WTC11 (cell line): Measurements from ENCODE around the gene FANCC. TPM values are rescaled to one million over a fixed set of nuclear protein-coding genes. Genes with fewer than 3 reads are reported as not detected.

Source experiments
- ATAC-seq: fragments of 200-7000 bp; cut with Tn5 transposase; 2 replicates; pipeline ENCODE4 v1.10.0; 2021; ENCODE audit warnings: mild to moderate bottlenecking, moderate library complexity
- CTCF ChIA-PET: fragments of 300-600 bp; sonication (Branson Sonifier 250); formaldehyde crosslinking; loops from one replicate; lab custom pipeline; 2021; ENCODE audit warnings: antibody characterized with exemption; lab: Charles Lee
- POLR2A ChIA-PET: fragments of 350-600 bp; sonication (Branson Sonifier 250); formaldehyde crosslinking; loops from one replicate; lab custom pipeline; 2021; ENCODE audit warnings: antibody characterized with exemption; lab: Charles Lee
- DNase-seq: peaks from one replicate; pipeline ENCODE4 v3.0.0; 2021; ENCODE audit warnings: low spot score
- H3K27ac Mint-ChIP-seq: 2 replicates; pipeline ENCODE4 v1.8.0; 2021; ENCODE audit warnings: mixed read lengths
- H3K27me3 Mint-ChIP-seq: 2 replicates; pipeline ENCODE4 v1.8.0; 2021; ENCODE audit warnings: low read depth, mild to moderate bottlenecking, moderate library complexity, mixed read lengths
- H3K36me3 Mint-ChIP-seq: 2 replicates; pipeline ENCODE4 v1.8.0; 2021; ENCODE audit warnings: mixed read lengths
- H3K4me1 Mint-ChIP-seq: 2 replicates; pipeline ENCODE4 v1.8.0; 2022; ENCODE audit warnings: mixed read lengths
- H3K4me3 Mint-ChIP-seq: 2 replicates; pipeline ENCODE4 v1.8.0; 2021; ENCODE audit warnings: mild to moderate bottlenecking, moderate library complexity, mixed read lengths
- H3K9me3 Mint-ChIP-seq: 2 replicates; pipeline ENCODE4 v1.8.0; 2021; ENCODE audit warnings: mixed read lengths
- CBFB ChIP-seq: sonication (generic); formaldehyde crosslinking; IDR thresholded peaks from 2 replicates; pipeline ENCODE4 v1.8.1; 2022; ENCODE audit warnings: mild to moderate bottlenecking, low read depth, missing genetic modification reagents
- CREB1 ChIP-seq: sonication (generic); formaldehyde crosslinking; IDR thresholded peaks from 2 replicates; pipeline ENCODE4 v1.8.0; 2023; ENCODE audit warnings: mild to moderate bottlenecking, missing genetic modification reagents
- E2F1 ChIP-seq: sonication (generic); formaldehyde crosslinking; IDR thresholded peaks from 2 replicates; pipeline ENCODE4 v1.8.0; 2022; ENCODE audit warnings: mild to moderate bottlenecking, missing genetic modification reagents
- GABPB1 ChIP-seq: sonication (generic); formaldehyde crosslinking; IDR thresholded peaks from 2 replicates; pipeline ENCODE4 v1.8.1; 2023; ENCODE audit warnings: mild to moderate bottlenecking, missing genetic modification reagents
- GRHL2 ChIP-seq: fragments of 250-450 bp; sonication (Bioruptor Pico); IDR thresholded peaks from 2 replicates; pipeline ENCODE4 v1.8.0; 2022; ENCODE audit warnings: mild to moderate bottlenecking, moderate library complexity; ENCODE audit not compliant: insufficient replicate concordance, severe bottlenecking
- MAX ChIP-seq: sonication (generic); formaldehyde crosslinking; IDR thresholded peaks from 2 replicates; pipeline ENCODE4 v1.8.0; 2022; ENCODE audit warnings: mild to moderate bottlenecking, missing genetic modification reagents
- STAT6 ChIP-seq: sonication (generic); formaldehyde crosslinking; conservative IDR thresholded peaks from 2 replicates; pipeline ENCODE4 v1.8.1; 2023; ENCODE audit warnings: mild to moderate bottlenecking, low read depth, missing genetic modification reagents, moderate library complexity
- ZSCAN18 ChIP-seq: fragments of 250-450 bp; sonication (Bioruptor Pico); IDR thresholded peaks from 2 replicates; pipeline ENCODE4 v2.1.2; 2022; ENCODE audit warnings: mild to moderate bottlenecking, moderate library complexity
- total RNA-seq: library from RNA; stranded (reverse); gene quantifications from 3 replicates; pipeline ENCODE4 v1.2.3, GENCODE V29; 2021
- TF ChIP-seq, protein P1 (sequence below): fragments of 200-600 bp; IDR thresholded peaks from 2 replicates; pipeline ENCODE4 v1.8.0; 2022; ENCODE audit warnings: antibody characterized with exemption
- TF ChIP-seq, protein P2 (sequence below): sonication (generic); formaldehyde crosslinking; IDR thresholded peaks from 2 replicates; pipeline ENCODE4 v1.8.0; 2023; ENCODE audit warnings: missing genetic modification reagents, mild to moderate bottlenecking, borderline replicate concordance
- TF ChIP-seq, protein P3 (sequence below): fragments of 250-450 bp; sonication (Bioruptor Pico); IDR thresholded peaks from 2 replicates; pipeline ENCODE4 v1.9.0; 2021; ENCODE audit warnings: moderate library complexity, mild to moderate bottlenecking, inconsistent platforms, borderline replicate concordance

Gene FANCC
- total RNA-seq, 1 experiment from 2014 or later, result 10.9 TPM

DNA sequence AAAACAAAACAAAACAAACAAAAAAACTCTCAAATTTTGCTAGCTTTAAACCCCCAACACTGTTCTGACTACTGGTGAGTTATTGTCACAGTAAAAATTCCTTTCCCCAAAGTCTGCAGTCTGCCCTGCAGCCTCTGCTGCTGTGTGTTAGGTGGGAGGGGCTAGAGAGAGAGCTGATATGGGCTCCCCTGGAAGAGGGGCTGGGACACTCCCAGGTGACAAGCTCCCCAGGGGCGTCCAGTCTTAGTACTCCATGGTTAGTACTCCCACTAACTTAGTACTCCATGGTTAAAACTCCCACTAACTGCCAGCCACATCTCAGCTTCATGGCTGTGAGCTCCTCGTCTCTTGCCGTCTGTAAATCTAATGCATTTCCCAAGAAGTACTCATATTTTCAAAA lies 191.9 kb downstream of the FANCC start:
- ATAC-seq, result no peak
- no peak overlapping the region for H3K27ac Mint-ChIP-seq
- no peaks in the 10 kb centered on the region for H3K36me3 Mint-ChIP-seq
- H3K4me1 Mint-ChIP-seq, result peaks cover 64% of the 10 kb centered on the region
- ChIA-PET POLR2A (no interaction called here), CTCF (interaction anchor here (0.8 to 8.7 kb wide), 14 partner anchors 8 to 571 kb away, joined by 3 to 128 read pairs (median 6); partner anchors contain the start of gene PCAT7)
- H3K9me3 Mint-ChIP-seq, result no peaks in the 10 kb centered on the region
- TF ChIP-seq CREB1 (CRISPR knock-in tag) (no peak), MAX (CRISPR knock-in tag) (no peak), GABPB1 (CRISPR knock-in tag) (no peak), GRHL2 (CRISPR knock-in tag) (no peak), ZSCAN18 (CRISPR knock-in tag) (no peak), CBFB (CRISPR knock-in tag) (no peak), STAT6 (no peak), E2F1 (CRISPR knock-in tag) (no peak)
- TF ChIP-seq, protein P1, sequence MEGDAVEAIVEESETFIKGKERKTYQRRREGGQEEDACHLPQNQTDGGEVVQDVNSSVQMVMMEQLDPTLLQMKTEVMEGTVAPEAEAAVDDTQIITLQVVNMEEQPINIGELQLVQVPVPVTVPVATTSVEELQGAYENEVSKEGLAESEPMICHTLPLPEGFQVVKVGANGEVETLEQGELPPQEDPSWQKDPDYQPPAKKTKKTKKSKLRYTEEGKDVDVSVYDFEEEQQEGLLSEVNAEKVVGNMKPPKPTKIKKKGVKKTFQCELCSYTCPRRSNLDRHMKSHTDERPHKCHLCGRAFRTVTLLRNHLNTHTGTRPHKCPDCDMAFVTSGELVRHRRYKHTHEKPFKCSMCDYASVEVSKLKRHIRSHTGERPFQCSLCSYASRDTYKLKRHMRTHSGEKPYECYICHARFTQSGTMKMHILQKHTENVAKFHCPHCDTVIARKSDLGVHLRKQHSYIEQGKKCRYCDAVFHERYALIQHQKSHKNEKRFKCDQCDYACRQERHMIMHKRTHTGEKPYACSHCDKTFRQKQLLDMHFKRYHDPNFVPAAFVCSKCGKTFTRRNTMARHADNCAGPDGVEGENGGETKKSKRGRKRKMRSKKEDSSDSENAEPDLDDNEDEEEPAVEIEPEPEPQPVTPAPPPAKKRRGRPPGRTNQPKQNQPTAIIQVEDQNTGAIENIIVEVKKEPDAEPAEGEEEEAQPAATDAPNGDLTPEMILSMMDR, result no peak
- TF ChIP-seq, protein P2, sequence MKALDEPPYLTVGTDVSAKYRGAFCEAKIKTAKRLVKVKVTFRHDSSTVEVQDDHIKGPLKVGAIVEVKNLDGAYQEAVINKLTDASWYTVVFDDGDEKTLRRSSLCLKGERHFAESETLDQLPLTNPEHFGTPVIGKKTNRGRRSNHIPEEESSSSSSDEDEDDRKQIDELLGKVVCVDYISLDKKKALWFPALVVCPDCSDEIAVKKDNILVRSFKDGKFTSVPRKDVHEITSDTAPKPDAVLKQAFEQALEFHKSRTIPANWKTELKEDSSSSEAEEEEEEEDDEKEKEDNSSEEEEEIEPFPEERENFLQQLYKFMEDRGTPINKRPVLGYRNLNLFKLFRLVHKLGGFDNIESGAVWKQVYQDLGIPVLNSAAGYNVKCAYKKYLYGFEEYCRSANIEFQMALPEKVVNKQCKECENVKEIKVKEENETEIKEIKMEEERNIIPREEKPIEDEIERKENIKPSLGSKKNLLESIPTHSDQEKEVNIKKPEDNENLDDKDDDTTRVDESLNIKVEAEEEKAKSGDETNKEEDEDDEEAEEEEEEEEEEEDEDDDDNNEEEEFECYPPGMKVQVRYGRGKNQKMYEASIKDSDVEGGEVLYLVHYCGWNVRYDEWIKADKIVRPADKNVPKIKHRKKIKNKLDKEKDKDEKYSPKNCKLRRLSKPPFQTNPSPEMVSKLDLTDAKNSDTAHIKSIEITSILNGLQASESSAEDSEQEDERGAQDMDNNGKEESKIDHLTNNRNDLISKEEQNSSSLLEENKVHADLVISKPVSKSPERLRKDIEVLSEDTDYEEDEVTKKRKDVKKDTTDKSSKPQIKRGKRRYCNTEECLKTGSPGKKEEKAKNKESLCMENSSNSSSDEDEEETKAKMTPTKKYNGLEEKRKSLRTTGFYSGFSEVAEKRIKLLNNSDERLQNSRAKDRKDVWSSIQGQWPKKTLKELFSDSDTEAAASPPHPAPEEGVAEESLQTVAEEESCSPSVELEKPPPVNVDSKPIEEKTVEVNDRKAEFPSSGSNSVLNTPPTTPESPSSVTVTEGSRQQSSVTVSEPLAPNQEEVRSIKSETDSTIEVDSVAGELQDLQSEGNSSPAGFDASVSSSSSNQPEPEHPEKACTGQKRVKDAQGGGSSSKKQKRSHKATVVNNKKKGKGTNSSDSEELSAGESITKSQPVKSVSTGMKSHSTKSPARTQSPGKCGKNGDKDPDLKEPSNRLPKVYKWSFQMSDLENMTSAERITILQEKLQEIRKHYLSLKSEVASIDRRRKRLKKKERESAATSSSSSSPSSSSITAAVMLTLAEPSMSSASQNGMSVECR (CRISPR knock-in tag), result no peak
- TF ChIP-seq, protein P3, sequence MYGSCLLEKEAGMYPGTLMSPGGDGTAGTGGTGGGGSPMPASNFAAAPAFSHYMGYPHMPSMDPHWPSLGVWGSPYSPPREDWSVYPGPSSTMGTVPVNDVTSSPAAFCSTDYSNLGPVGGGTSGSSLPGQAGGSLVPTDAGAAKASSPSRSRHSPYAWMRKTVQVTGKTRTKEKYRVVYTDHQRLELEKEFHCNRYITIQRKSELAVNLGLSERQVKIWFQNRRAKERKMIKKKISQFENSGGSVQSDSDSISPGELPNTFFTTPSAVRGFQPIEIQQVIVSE (CRISPR knock-in tag), result no peak
- H3K27me3 Mint-ChIP-seq, result no peaks in the 10 kb centered on the region
- no peak for DNase-seq
- H3K4me3 Mint-ChIP-seq, result no peak overlapping the region
